HEK293 (cell line): Measurements from ENCODE around the gene SIGMAR1.

ENCODE experiments used
- CTCF ChIA-PET: fragments of 350-600 bp; formaldehyde crosslinking; extraction: SDS; loops from one replicate; lab custom pipeline; 2021; ENCODE audit warnings: antibody characterized with exemption; lab: Yijun Ruan, JAX
- POLR2A ChIA-PET: fragments of 300-600 bp; formaldehyde crosslinking; extraction: SDS; loops from one replicate; lab custom pipeline; 2020; ENCODE audit warnings: antibody characterized with exemption, inconsistent platforms; lab: Yijun Ruan, JAX
- H3K27ac ChIP-seq: fragments of 200-500 bp; sonication (Bioruptor generic); 2 replicates; pipeline ENCODE4 v1.5.1; 2014; ENCODE audit warnings: low read depth, low read length, control low read depth, inconsistent platforms; ENCODE audit errors: extremely low read depth
- H3K36me3 ChIP-seq, 2 experiments: fragments of 200-500 bp in 1 of 2; sonication (Bioruptor generic) in 1 of 2; 1 replicate in 1 of 2; 2 replicates in 1 of 2; pipeline ENCODE4 v1.5.1; 2014 to 2017; ENCODE audit warnings: inconsistent platforms in 2 of 2, low read length in 2 of 2; ENCODE audit not compliant: control insufficient read depth in 2 of 2, insufficient read depth in 1 of 2
- H3K4me1 ChIP-seq: fragments of 200-500 bp; sonication (Bioruptor generic); 2 replicates; pipeline ENCODE4 v1.5.1; 2014; ENCODE audit warnings: mild to moderate bottlenecking, low read length, inconsistent platforms; ENCODE audit not compliant: control insufficient read depth, insufficient read depth
- H3K4me3 ChIP-seq: 2 replicates; pipeline ENCODE4 v1.5.1; 2011; ENCODE audit warnings: low read depth, mild to moderate bottlenecking, control low read depth, low read length, moderate library complexity
- H3K9me3 ChIP-seq: fragments of 200-500 bp; sonication (Bioruptor generic); 2 replicates; pipeline ENCODE4 v1.5.1; 2014; ENCODE audit warnings: low read depth, low read length, inconsistent platforms; ENCODE audit not compliant: control insufficient read depth, insufficient read depth
- EGR2 ChIP-seq: fragments of 450-650 bp; formaldehyde crosslinking; IDR thresholded peaks from 2 replicates; pipeline ENCODE4 v1.5.1; 2016; ENCODE audit warnings: low read depth, missing biosample characterization, missing genetic modification characterization
- GLI4 ChIP-seq: fragments of 450-650 bp; formaldehyde crosslinking; IDR thresholded peaks from 2 replicates; pipeline ENCODE4 v1.5.1; 2016; ENCODE audit warnings: missing biosample characterization, missing genetic modification characterization
- IKZF3 ChIP-seq: fragments of 450-650 bp; IDR thresholded peaks from 2 replicates; pipeline ENCODE4 v1.5.0; 2018; ENCODE audit warnings: missing biosample characterization, mild to moderate bottlenecking, missing genetic modification characterization, moderate library complexity
- REPIN1 ChIP-seq: fragments of 450-650 bp; formaldehyde crosslinking; IDR thresholded peaks from 2 replicates; pipeline ENCODE4 v1.5.1; 2017; ENCODE audit warnings: missing biosample characterization, missing genetic modification characterization, low read depth
- SCRT2 ChIP-seq: fragments of 450-650 bp; formaldehyde crosslinking; IDR thresholded peaks from 2 replicates; pipeline ENCODE4 v1.5.1; 2016; ENCODE audit warnings: missing biosample characterization, missing genetic modification characterization
- WT1 ChIP-seq: fragments of 450-650 bp; formaldehyde crosslinking; IDR thresholded peaks from 2 replicates; pipeline ENCODE4 v1.5.1; 2016; ENCODE audit warnings: missing biosample characterization, missing genetic modification characterization
- ZBTB11 ChIP-seq: fragments of 450-650 bp; formaldehyde crosslinking; conservative IDR thresholded peaks from 2 replicates; pipeline ENCODE4 v1.5.1; 2016; ENCODE audit warnings: low read depth, missing biosample characterization, missing genetic modification characterization
- ZFP41 ChIP-seq: fragments of 450-650 bp; formaldehyde crosslinking; IDR thresholded peaks from 2 replicates; pipeline ENCODE4 v1.5.1; 2016; ENCODE audit warnings: missing biosample characterization, missing genetic modification characterization, borderline replicate concordance
- ZNF175 ChIP-seq: fragments of 450-650 bp; formaldehyde crosslinking; IDR thresholded peaks from 2 replicates; pipeline ENCODE4 v1.5.1; 2016; ENCODE audit warnings: missing biosample characterization, missing genetic modification characterization
- ZNF239 ChIP-seq: fragments of 450-650 bp; formaldehyde crosslinking; IDR thresholded peaks from 2 replicates; pipeline ENCODE4 v1.5.1; 2016; ENCODE audit warnings: missing biosample characterization, missing genetic modification characterization
- ZNF248 ChIP-seq: fragments of 450-650 bp; formaldehyde crosslinking; IDR thresholded peaks from 2 replicates; pipeline ENCODE4 v1.5.1; 2017; ENCODE audit warnings: missing biosample characterization, missing genetic modification characterization
- ZNF354C ChIP-seq: fragments of 450-650 bp; formaldehyde crosslinking; IDR thresholded peaks from 2 replicates; pipeline ENCODE4 v1.5.1; 2016; ENCODE audit warnings: missing biosample characterization, missing genetic modification characterization, low read depth, borderline replicate concordance
- ZNF391 ChIP-seq: fragments of 450-650 bp; formaldehyde crosslinking; IDR thresholded peaks from 2 replicates; pipeline ENCODE4 v1.5.1; 2016; ENCODE audit warnings: low read depth, missing biosample characterization, missing genetic modification characterization, borderline replicate concordance
- ZNF394 ChIP-seq: fragments of 450-650 bp; formaldehyde crosslinking; IDR thresholded peaks from 2 replicates; pipeline ENCODE4 v1.5.1; 2016; ENCODE audit warnings: missing biosample characterization, missing genetic modification characterization, mild to moderate bottlenecking, moderate library complexity, borderline replicate concordance
- ZNF518A ChIP-seq: fragments of 450-650 bp; formaldehyde crosslinking; conservative IDR thresholded peaks from 2 replicates; pipeline ENCODE4 v1.5.1; 2016; ENCODE audit warnings: low read depth, missing biosample characterization, missing genetic modification characterization
- ZNF530 ChIP-seq: fragments of 450-650 bp; formaldehyde crosslinking; IDR thresholded peaks from 2 replicates; pipeline ENCODE4 v1.5.1; 2016; ENCODE audit warnings: low read depth, missing biosample characterization, missing genetic modification characterization
- ZNF571 ChIP-seq: fragments of 450-650 bp; formaldehyde crosslinking; IDR thresholded peaks from 2 replicates; pipeline ENCODE4 v1.5.0; 2017; ENCODE audit warnings: missing biosample characterization, missing genetic modification characterization
- ZNF707 ChIP-seq: fragments of 450-650 bp; formaldehyde crosslinking; IDR thresholded peaks from 2 replicates; pipeline ENCODE4 v1.5.1; 2016; ENCODE audit warnings: missing biosample characterization, missing genetic modification characterization
- ZNF768 ChIP-seq: fragments of 450-650 bp; formaldehyde crosslinking; IDR thresholded peaks from 2 replicates; pipeline ENCODE4 v1.5.1; 2018; ENCODE audit warnings: missing biosample characterization, mild to moderate bottlenecking, missing genetic modification characterization
- ZNF830 ChIP-seq: fragments of 450-650 bp; IDR thresholded peaks from 2 replicates; pipeline ENCODE4 v1.5.0; 2018; ENCODE audit warnings: missing biosample characterization, missing genetic modification characterization, low read depth, mild to moderate bottlenecking, moderate library complexity
- TF ChIP-seq, protein P1 (sequence below): fragments of 450-650 bp; formaldehyde crosslinking; IDR thresholded peaks from 2 replicates; pipeline ENCODE4 v1.5.1; 2017; ENCODE audit warnings: missing biosample characterization, missing genetic modification characterization
- TF ChIP-seq, protein P2 (sequence below): sonication (generic); formaldehyde crosslinking; IDR thresholded peaks from 2 replicates; pipeline ENCODE4 v1.8.1; 2022; ENCODE audit warnings: mild to moderate bottlenecking, moderate library complexity, missing genetic modification reagents

Gene SIGMAR1

DNA sequence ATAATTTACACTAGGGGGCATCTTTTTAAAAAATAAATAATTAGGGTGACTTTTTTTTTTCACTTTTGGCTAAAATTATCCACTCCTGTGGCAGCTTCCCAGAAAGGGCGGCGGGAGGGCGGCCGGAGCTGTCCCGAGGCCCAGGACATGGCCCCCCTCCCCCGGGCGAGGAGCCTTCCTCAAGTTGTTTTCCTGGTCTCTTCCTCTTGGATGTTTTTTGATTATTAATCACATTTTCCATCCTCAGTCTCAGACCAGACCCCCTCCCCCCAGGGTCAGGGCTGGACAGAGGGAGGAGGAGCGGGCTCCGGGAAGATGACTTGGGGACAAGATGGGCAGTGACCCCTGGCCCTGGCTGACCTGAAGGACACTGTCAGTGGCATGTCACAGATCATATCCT is 43.4 kb downstream of the SIGMAR1 start:
- TF ChIP-seq, protein P1, sequence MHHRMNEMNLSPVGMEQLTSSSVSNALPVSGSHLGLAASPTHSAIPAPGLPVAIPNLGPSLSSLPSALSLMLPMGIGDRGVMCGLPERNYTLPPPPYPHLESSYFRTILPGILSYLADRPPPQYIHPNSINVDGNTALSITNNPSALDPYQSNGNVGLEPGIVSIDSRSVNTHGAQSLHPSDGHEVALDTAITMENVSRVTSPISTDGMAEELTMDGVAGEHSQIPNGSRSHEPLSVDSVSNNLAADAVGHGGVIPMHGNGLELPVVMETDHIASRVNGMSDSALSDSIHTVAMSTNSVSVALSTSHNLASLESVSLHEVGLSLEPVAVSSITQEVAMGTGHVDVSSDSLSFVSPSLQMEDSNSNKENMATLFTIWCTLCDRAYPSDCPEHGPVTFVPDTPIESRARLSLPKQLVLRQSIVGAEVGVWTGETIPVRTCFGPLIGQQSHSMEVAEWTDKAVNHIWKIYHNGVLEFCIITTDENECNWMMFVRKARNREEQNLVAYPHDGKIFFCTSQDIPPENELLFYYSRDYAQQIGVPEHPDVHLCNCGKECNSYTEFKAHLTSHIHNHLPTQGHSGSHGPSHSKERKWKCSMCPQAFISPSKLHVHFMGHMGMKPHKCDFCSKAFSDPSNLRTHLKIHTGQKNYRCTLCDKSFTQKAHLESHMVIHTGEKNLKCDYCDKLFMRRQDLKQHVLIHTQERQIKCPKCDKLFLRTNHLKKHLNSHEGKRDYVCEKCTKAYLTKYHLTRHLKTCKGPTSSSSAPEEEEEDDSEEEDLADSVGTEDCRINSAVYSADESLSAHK, result no peak
- TF ChIP-seq ZFP41 (tag by site-specific recombination) (no peak), ZNF707 (tag by site-specific recombination) (no peak), SCRT2 (tag by site-specific recombination) (no peak), ZNF571 (no peak), EGR2 (tag by site-specific recombination) (no peak), ZNF830 (tag by site-specific recombination) (no peak), GLI4 (tag by site-specific recombination) (no peak), ZNF391 (no peak), ZNF175 (tag by site-specific recombination) (no peak)
- TF ChIP-seq, protein P2, sequence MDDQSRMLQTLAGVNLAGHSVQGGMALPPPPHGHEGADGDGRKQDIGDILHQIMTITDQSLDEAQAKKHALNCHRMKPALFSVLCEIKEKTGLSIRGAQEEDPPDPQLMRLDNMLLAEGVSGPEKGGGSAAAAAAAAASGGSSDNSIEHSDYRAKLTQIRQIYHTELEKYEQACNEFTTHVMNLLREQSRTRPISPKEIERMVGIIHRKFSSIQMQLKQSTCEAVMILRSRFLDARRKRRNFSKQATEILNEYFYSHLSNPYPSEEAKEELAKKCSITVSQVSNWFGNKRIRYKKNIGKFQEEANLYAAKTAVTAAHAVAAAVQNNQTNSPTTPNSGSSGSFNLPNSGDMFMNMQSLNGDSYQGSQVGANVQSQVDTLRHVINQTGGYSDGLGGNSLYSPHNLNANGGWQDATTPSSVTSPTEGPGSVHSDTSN (CRISPR knock-in tag), result no peak
- H3K4me3 ChIP-seq, result no peak overlapping the region
- H3K36me3 ChIP-seq, result no peaks in the 10 kb centered on the region
- ChIA-PET CTCF (interaction anchor here (0.6 to 6.0 kb wide), 6 partner anchors 11 to 261 kb away, joined by 3 to 105 read pairs (median 7); no protein-coding TSS in a partner anchor), POLR2A (no interaction called here)
- H3K9me3 ChIP-seq, result no peaks in the 10 kb centered on the region
- H3K27ac ChIP-seq, result no peak overlapping the region
- H3K4me1 ChIP-seq, result no peaks in the 10 kb centered on the region

GRCh38 chr9:34592895-34593601 is 44.5 kb downstream of the SIGMAR1 start:
- no peaks in the 10 kb centered on the region for H3K4me1 ChIP-seq
- H3K4me3 ChIP-seq, result no peak overlapping the region
- H3K9me3 ChIP-seq, result no peaks in the 10 kb centered on the region
- no peaks in the 10 kb centered on the region for H3K36me3 ChIP-seq
- ChIA-PET CTCF (interaction anchor here (1.0 to 6.0 kb wide), 20 partner anchors 12 to 260 kb away, joined by 3 to 105 read pairs (median 12); partner anchors contain the start of gene ARID3C), POLR2A (interaction anchor here (2.2 kb wide), 1 partner anchor 45 kb away, joined by 7 read pairs; no protein-coding TSS in a partner anchor)
- no peak overlapping the region for H3K27ac ChIP-seq
- no peak for TF ChIP-seq WT1 (tag by site-specific recombination)
- TF ChIP-seq ZNF394 (tag by site-specific recombination), result no peak
- TF ChIP-seq ZNF518A, result no peak
- TF ChIP-seq IKZF3 (tag by site-specific recombination), result no peak
- no peak for TF ChIP-seq ZNF239
- TF ChIP-seq ZNF354C (tag by site-specific recombination), result no peak
- TF ChIP-seq ZNF248 (tag by site-specific recombination), result no peak
- TF ChIP-seq ZNF530 (tag by site-specific recombination), result no peak
- no peak for TF ChIP-seq ZBTB11 (tag by site-specific recombination)
- no peak for TF ChIP-seq REPIN1 (tag by site-specific recombination)
- TF ChIP-seq ZNF768 (tag by site-specific recombination), result no peak
